ENCODE measurements around the gene SERPINA9. TPM values are rescaled to one million over a fixed set of nuclear protein-coding genes. Genes with fewer than 3 reads are reported as not detected.

The SERPINA9 gene
- total and polyA plus RNA-seq, 2 of the 8 experiments (the other 6 are each of a cell fraction or from before 2014, with no cell fraction given): not detected

- FAIRE-seq (no peak), DNase-seq (ENCODE audit: low read depth in 1 of 2, low spot score in 2 of 2) (no peak)
- H4K20me1 ChIP-seq (replicated peaks in 1 of 2; ENCODE audit: control insufficient read depth in 1 of 2, insufficient read depth in 2 of 2, low read length in 2 of 2): no peaks in the 10 kb centered on the region
- no peak overlapping the region for H2AK5ac ChIP-seq (ENCODE audit: low read depth, low read length)
- no peak overlapping the region for H3K23ac ChIP-seq (ENCODE audit: insufficient read length)
- no peaks in the 10 kb centered on the region for H3K23me2 ChIP-seq (ENCODE audit: low read depth, low read length)
- no peaks in the 10 kb centered on the region for H3K27me3 ChIP-seq (replicated peaks in 1 of 4; ENCODE audit: control insufficient read depth in 3 of 4, extremely low read depth in 1 of 4, insufficient read depth in 3 of 4, low read length in 3 of 4)
- no peak overlapping the region for H4K8ac ChIP-seq (ENCODE audit: extremely low read depth, insufficient read depth, low read length)
- no peak overlapping the region for H3K14ac ChIP-seq (ENCODE audit: insufficient read length)
- no peaks in the 10 kb centered on the region; the same call in 1 of the 2 replicates for H3K79me1 ChIP-seq (ENCODE audit: low read depth, low read length)
- H3K9me3 ChIP-seq (ENCODE audit: insufficient read depth in 2 of 2, low read depth in 1 of 2, low read length in 1 of 2): no peaks in the 10 kb centered on the region
- no peaks in the 10 kb centered on the region for H3K4me1 ChIP-seq (replicated peaks in 1 of 4; ENCODE audit: control insufficient read depth in 3 of 4, insufficient read depth in 4 of 4, low read length in 3 of 4)
- H2BK5ac ChIP-seq (ENCODE audit: low read depth, low read length): no peak overlapping the region
- H3K9ac ChIP-seq (replicated peaks in 1 of 4; ENCODE audit: extremely low read depth in 1 of 4, low read depth in 3 of 4, low read length in 3 of 4): no peak overlapping the region
- H4K91ac ChIP-seq (replicated peaks; ENCODE audit: insufficient read length, low read length): no peak overlapping the region
- 91% methylated on average over 4 of the region's 4 CpGs; no CpG with 5 or more reads in 1 of the 2 experiments for WGBS, 2 experiments (ENCODE audit: extremely low coverage in 1 of 2, insufficient coverage in 1 of 2, insufficient read length in 1 of 2, insufficient replicate concordance in 2 of 2, low coverage in 1 of 2, low lambda C conversion rate in 2 of 2, missing lambda C conversion rate in 1 of 2)
- H3K4me3 ChIP-seq (ENCODE audit: extremely low read depth in 1 of 4, insufficient read depth in 2 of 4, low read depth in 3 of 4, low read length in 4 of 4): no peak overlapping the region
- H2BK15ac ChIP-seq (ENCODE audit: low read length): no peak overlapping the region
- H4K5ac ChIP-seq (ENCODE audit: insufficient read length, low read depth, low read length): no peak overlapping the region
- no peak overlapping the region for H2BK20ac ChIP-seq (ENCODE audit: low read length)
- no peak overlapping the region for H2BK12ac ChIP-seq (ENCODE audit: low read depth, low read length)
- no peak overlapping the region for H3K4me2 ChIP-seq (ENCODE audit: insufficient read depth in 1 of 2, low read depth in 2 of 2, low read length in 2 of 2)
- H3K4ac ChIP-seq (replicated peaks; ENCODE audit: insufficient read length, low read depth, low read length): no peak overlapping the region
- H3K56ac ChIP-seq (replicated peaks; ENCODE audit: insufficient read length, low read depth, low read length): no peak overlapping the region
- POLR2A ChIA-PET (ENCODE audit: partially characterized antibody): no interaction called here
- no peak overlapping the region for H2AFZ ChIP-seq (ENCODE audit: low read length)
- no peak overlapping the region for H2BK120ac ChIP-seq (replicated peaks; ENCODE audit: low read depth, low read length)
- no peaks in the 10 kb centered on the region; a peak in 1 of 8 replicates for H3K36me3 ChIP-seq (ENCODE audit: control insufficient read depth in 2 of 4, insufficient read depth in 4 of 4, low read length in 3 of 4)
- no peak overlapping the region for H3K27ac ChIP-seq (ENCODE audit: low read depth, low read length)
- CTCF ChIA-PET (ENCODE audit: partially characterized antibody): interaction anchor here (1.3 to 2.8 kb wide), 2 partner anchors 19 to 32 kb away, joined by 3 to 13 read pairs; no protein-coding TSS in a partner anchor
- H3K79me2 ChIP-seq (ENCODE audit: control insufficient read depth in 1 of 2, insufficient read depth in 2 of 2, low read length in 2 of 2): no peaks in the 10 kb centered on the region
- H3K18ac ChIP-seq (ENCODE audit: extremely low read depth, low read length): no peak overlapping the region
- TF ChIP-seq KDM1A (IDR thresholded peaks at IDR 0.05; ENCODE audit: borderline replicate concordance, low read length) (no peak), CTCF (IDR thresholded peaks at IDR 0.05; ENCODE audit: control extremely low read depth in 1 of 3, insufficient read depth in 1 of 3, low read depth in 1 of 3, low read length in 3 of 3) (no peak), HDAC6 (IDR thresholded peaks at IDR 0.05; ENCODE audit: low read depth, low read length) (no peak), SIN3A (conservative IDR thresholded peaks at IDR 0.05 in 1 of 2, IDR thresholded peaks at IDR 0.05 in 1 of 2; ENCODE audit: low read depth in 1 of 2, low read length in 2 of 2) (no peak), CHD2 (IDR thresholded peaks at IDR 0.05; ENCODE audit: low read length) (no peak), CTBP2 (IDR thresholded peaks at IDR 0.05; ENCODE audit: borderline replicate concordance, insufficient read depth, insufficient read length, low read length) (no peak), MAX (IDR thresholded peaks at IDR 0.05) (no peak), SIRT6 (IDR thresholded peaks at IDR 0.05; ENCODE audit: low read length) (no peak), TCF12 (IDR thresholded peaks at IDR 0.05; ENCODE audit: low read depth, low read length) (no peak), GABPA (IDR thresholded peaks at IDR 0.05; ENCODE audit: borderline replicate concordance, insufficient read depth, low read length) (no peak), TAF1 (IDR thresholded peaks at IDR 0.05; ENCODE audit: low read depth, low read length) (no peak), MAFK (IDR thresholded peaks at IDR 0.05; ENCODE audit: low read depth, low read length) (no peak)
Measured at GRCh38 chr14:94505206-94505605, 29.2 kb upstream of the SERPINA9 start.

Measured in H1 (cell line).